Skeletal muscle tissue (tissue), 4 donors: Measurements from ENCODE around the gene CMIP. TPM values are rescaled to one million over a fixed set of nuclear protein-coding genes. Genes with fewer than 3 reads are reported as not detected.

Experiments
- H3K27ac ChIP-seq: one replicate; pipeline ENCODE4 v1.7.0; 2013; ENCODE audit warnings: mild to moderate bottlenecking, low read depth, low read length, inconsistent platforms
- H3K27me3 ChIP-seq, 3 donors: one replicate each; pipeline ENCODE4 v1.7.0; 2013; ENCODE audit warnings: low read length in 3 of 3; ENCODE audit not compliant: control insufficient read depth in 3 of 3, insufficient read depth in 3 of 3
- H3K36me3 ChIP-seq, 3 donors: one replicate each; pipeline ENCODE4 v1.7.0; 2013; ENCODE audit warnings: low read length in 3 of 3; ENCODE audit not compliant: control insufficient read depth in 3 of 3, insufficient read depth in 3 of 3
- H3K4me1 ChIP-seq, 3 donors: one replicate each; pipeline ENCODE4 v1.7.0; 2013; ENCODE audit warnings: low read length in 3 of 3, mild to moderate bottlenecking in 3 of 3; ENCODE audit not compliant: control insufficient read depth in 3 of 3, insufficient read depth in 3 of 3
- H3K4me3 ChIP-seq, 3 donors: one replicate each; pipeline ENCODE4 v1.7.0; 2013; ENCODE audit warnings: low read length in 3 of 3
- H3K9ac ChIP-seq, 3 donors: one replicate each; pipeline ENCODE4 v1.7.0; 2013; ENCODE audit warnings: low read length in 3 of 3, mild to moderate bottlenecking in 3 of 3, moderate library complexity in 2 of 3, low read depth in 1 of 3
- H3K9me3 ChIP-seq, 3 donors: one replicate each; pipeline ENCODE4 v1.7.0; 2013; ENCODE audit warnings: low read length in 3 of 3; ENCODE audit not compliant: control insufficient read depth in 3 of 3
- total RNA-seq: library from RNA; depleted of rRNA; stranded (reverse); fragments of >200 nt; gene quantifications from one replicate; pipeline ENCODE4 v1.2.3, GENCODE V29; 2014
- donor health status: Osteomylitis.

Gene CMIP
- total RNA-seq, 1 donor from 2014 or later: 6.8 TPM

GRCh38 chr16:81694494-81695280 lies 250.1 kb downstream of the CMIP start:
- peaks cover 0 to 17% (median 8%) of the 10 kb centered on the region in 3 donors for H3K36me3 ChIP-seq
- H3K27ac ChIP-seq: peak overlapping the region; percentile 48
- H3K27me3 ChIP-seq: no peaks in the 10 kb centered on the region
- peaks cover 9 to 27% (median 24%) of the 10 kb centered on the region in 3 donors for H3K4me1 ChIP-seq
- no peak overlapping the region for H3K4me3 ChIP-seq
- H3K9me3 ChIP-seq: no peaks in the 10 kb centered on the region
- no peak overlapping the region for H3K9ac ChIP-seq

DNA sequence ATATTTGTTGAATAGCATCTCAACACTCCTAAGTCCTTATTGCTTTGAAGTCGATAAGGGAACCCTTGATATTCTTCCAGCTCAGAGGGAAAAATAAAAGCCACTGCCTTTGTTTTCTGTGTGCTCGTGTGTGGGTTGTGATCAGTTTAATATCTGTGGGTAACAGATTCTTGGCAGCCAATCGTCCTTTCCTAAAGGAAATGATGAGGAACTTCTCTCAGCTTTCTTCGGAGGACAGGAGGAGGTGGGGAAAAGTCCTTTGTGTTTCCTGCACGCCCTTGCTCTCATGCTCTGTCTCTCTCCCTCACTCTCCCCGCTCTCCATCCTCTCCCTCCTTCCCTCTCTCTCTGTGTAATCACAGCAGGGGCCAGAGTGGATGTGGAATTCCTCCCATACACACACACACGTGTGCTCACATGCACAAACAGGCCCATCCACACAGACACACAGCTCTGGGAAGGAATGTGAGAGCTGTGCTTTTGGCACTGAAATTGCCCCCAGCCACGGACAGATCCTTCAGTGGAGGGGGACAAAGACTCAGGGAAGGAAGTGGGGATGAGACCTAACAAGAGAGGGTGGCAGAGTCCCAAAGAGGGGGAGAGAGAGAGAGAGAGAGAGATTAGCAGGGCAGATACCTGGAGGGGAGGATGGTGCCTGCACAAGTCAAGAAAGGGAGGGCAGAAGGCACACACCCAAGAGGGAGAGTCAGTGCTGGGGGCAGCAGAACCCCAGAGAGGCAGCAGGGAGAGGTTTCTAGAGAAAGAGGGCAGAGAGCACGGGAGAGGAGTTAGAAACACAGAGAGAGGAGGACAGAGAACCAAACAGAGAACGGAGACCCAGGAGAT lies 250.9 kb downstream of the CMIP start:
- Histone ChIP-seq H3K4me1 (peaks cover 9 to 27% (median 24%) of the 10 kb centered on the region in 3 donors), H3K27me3 (no peaks in the 10 kb centered on the region), H3K36me3 (peaks cover 0 to 19% (median 8%) of the 10 kb centered on the region in 3 donors), H3K27ac (peak overlapping the region; percentile 45), H3K9ac (peak overlapping the region in 1 of 3 donors; percentile 21), H3K9me3 (no peaks in the 10 kb centered on the region), H3K4me3 (no peak overlapping the region)

- peaks cover 9 to 25% (median 24%) of the 10 kb centered on the region in 3 donors for H3K4me1 ChIP-seq
- H3K4me3 ChIP-seq: no peak overlapping the region
- H3K9ac ChIP-seq: no peak overlapping the region
- H3K27me3 ChIP-seq: no peaks in the 10 kb centered on the region
- no peaks in the 10 kb centered on the region for H3K9me3 ChIP-seq
- H3K27ac ChIP-seq: peak overlapping the region; percentile 51
- H3K36me3 ChIP-seq: peaks cover 0 to 19% (median 8%) of the 10 kb centered on the region in 3 donors
Observed at GRCh38 chr16:81696166-81696960, 251.8 kb downstream of the CMIP start.

DNA sequence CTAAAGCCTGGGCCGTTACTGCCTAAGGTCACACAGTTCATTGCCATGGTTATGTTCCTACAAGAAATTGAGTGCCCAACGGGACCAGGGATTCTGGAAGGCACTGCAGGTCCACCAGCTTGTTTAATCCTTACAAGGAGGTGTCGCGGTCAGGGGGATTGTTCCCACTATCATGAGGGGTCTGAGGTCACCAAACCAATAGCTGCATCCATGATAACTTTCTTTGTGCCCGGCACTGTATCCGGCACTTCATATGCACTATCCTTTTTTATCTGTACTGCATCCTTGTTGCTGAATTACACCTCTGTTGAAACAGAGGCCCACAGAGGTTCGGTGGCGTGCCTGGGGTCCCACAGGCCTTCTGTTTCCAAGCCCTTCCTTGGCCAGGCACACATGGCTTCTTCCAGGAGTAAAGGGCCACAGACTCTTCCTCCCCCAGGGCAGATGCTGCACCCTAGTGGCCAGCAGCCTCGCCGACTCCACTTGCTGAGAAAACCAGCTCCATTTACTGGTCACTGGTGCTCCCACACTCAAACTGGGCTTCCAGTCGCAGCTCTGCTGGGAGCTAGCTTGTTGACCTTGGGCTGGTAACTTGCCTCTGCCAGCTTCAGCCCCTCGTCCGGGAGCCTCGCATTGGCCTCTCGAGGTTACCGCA lies 252.5 kb downstream of the CMIP start:
- Histone ChIP-seq H3K4me1 (peaks cover 9 to 24% (median 24%) of the 10 kb centered on the region in 3 donors), H3K27ac (peak overlapping the region; percentile 51), H3K9ac (no peak overlapping the region), H3K27me3 (no peaks in the 10 kb centered on the region), H3K9me3 (no peaks in the 10 kb centered on the region), H3K36me3 (peaks cover 0 to 19% (median 8%) of the 10 kb centered on the region in 3 donors), H3K4me3 (no peak overlapping the region)

DNA sequence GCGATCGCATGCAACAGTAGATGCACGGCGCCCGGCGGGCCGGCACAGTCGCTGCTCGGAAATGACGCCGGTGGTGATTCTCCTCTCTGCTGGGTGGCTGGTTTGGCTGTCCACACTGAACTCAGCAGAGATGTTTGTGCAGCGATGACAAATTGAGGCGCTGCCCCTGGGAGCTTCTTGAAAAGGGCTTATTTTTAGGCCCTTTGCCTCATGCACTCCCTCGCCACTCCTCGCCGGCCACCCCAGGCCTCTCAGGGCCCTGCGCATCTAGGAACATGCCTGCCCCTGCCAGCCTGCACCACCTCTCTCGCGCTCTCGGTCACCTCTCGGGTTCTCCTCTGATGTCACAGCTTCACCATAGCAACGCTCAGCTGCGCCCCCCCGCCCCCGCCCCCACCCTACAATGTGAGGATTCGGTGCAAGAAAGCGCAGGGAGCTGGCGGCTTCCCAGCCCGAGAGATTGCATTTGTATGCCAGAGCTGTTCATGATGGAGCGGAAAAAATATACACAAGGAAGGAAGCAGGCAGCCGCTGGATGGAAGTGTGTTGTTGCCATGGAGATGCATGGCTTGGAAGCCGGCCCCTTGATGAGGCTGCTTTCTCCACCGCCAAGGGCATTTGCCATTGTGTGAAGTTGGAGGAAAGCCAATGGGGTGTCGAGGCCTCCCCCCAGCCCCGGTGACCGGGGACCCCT lies 253.2 kb downstream of the CMIP start:
- Histone ChIP-seq H3K4me1 (peaks cover 9 to 24% (median 24%) of the 10 kb centered on the region in 3 donors), H3K9me3 (no peaks in the 10 kb centered on the region), H3K4me3 (no peak overlapping the region), H3K9ac (no peak overlapping the region), H3K27ac (peak overlapping the region; percentile 51), H3K27me3 (no peaks in the 10 kb centered on the region), H3K36me3 (peaks cover 0 to 15% (median 11%) of the 10 kb centered on the region in 3 donors)

- peaks cover 9 to 24% (median 21%) of the 10 kb centered on the region in 3 donors for H3K4me1 ChIP-seq
- peaks cover 2 to 12% (median 9%) of the 10 kb centered on the region in 3 donors for H3K36me3 ChIP-seq
- no peaks in the 10 kb centered on the region for H3K9me3 ChIP-seq
- no peaks in the 10 kb centered on the region for H3K27me3 ChIP-seq
- peak overlapping the region; percentile 51 for H3K27ac ChIP-seq
- no peak overlapping the region for H3K4me3 ChIP-seq
- no peak overlapping the region for H3K9ac ChIP-seq
Observed at GRCh38 chr16:81698310-81698641, 253.7 kb downstream of the CMIP start.

DNA sequence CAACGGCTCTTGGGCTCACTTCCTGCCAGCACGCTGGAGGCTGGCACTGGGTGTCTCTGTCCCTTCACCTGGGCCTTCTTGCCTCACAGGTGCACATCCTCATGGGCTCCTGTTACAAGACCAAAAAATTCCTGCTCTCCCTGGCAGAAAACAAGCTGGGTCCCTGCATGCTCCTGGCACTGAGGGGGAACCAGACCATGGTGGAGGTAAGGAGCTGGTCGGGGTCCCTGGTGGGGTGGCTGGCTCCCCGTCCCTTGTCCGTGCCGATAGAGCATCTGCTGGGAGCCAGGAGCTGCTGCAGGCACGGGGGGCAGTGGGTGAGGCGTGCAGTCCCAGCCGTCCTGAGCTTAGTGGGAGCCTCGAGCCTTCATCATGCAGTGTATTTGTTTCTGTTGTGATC lies 255.0 kb downstream of the CMIP start:
- Histone ChIP-seq H3K27me3 (no peaks in the 10 kb centered on the region), H3K9ac (no peak overlapping the region), H3K36me3 (peaks cover 3 to 6% (median 5%) of the 10 kb centered on the region in 3 donors)

GRCh38 chr16:81700071-81700779 lies 255.6 kb downstream of the CMIP start:
- H3K9me3 ChIP-seq: no peaks in the 10 kb centered on the region
- H3K36me3 ChIP-seq: peaks cover 3 to 10% (median 6%) of the 10 kb centered on the region in 3 donors
- no peaks in the 10 kb centered on the region for H3K27me3 ChIP-seq
- H3K27ac ChIP-seq: no peak overlapping the region
- H3K9ac ChIP-seq: no peak overlapping the region
- peaks cover 0 to 9% (median 8%) of the 10 kb centered on the region in 3 donors for H3K4me1 ChIP-seq
- no peak overlapping the region for H3K4me3 ChIP-seq

More for the DNA sequence above, 255.0 kb downstream of the CMIP start:
- Histone ChIP-seq H3K4me3 (no peak overlapping the region), H3K27ac (no peak overlapping the region), H3K4me1 (peaks cover 0 to 12% (median 10%) of the 10 kb centered on the region in 3 donors), H3K9me3 (no peaks in the 10 kb centered on the region)
